Umbilical cord (tissue), 2 donors: ENCODE measurements around the gene IL6ST. TPM values are rescaled to one million over a fixed set of nuclear protein-coding genes. Genes with fewer than 3 reads are reported as not detected.
"Not testable (repeated sequence)": the region's sequence is repeated elsewhere in the genome, so short reads cannot be mapped to it uniquely, and the experiment has no call there.

ENCODE experiments used
- DNase-seq: peaks from one replicate; pipeline ENCODE4 v3.0.0-alpha.2; 2015; ENCODE audit warnings: low spot score
- total RNA-seq: library from RNA; depleted of rRNA; stranded (reverse); fragments of >200 nt; gene quantifications from one replicate; pipeline ENCODE4 v1.2.3, GENCODE V29; 2014; ENCODE audit warnings: low replicate concordance; ENCODE audit not compliant: insufficient read depth

The IL6ST gene
- total RNA-seq, 1 donor from 2014 or later = 225 TPM

DNA sequence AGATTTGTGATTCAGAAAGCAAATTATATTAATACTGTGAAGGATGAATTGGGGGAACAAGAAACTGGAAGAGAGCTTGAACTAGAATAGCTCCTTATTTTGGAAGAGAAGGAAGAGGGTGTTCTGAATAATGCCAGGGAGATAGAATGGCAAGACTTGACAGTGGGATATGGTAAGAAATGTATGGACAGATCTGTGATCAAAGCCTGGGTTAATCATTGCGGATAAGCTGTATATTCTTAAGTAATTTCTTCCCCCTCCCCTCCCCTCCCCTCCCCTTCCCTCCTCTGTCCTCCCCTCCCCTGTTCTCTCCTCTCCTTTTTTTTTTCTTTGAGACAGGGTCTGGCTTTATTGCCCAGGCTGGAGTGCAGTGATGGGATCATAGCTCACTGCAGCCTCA lies 10.1 kb upstream of the IL6ST start:
- DNase-seq = no peak

DNA sequence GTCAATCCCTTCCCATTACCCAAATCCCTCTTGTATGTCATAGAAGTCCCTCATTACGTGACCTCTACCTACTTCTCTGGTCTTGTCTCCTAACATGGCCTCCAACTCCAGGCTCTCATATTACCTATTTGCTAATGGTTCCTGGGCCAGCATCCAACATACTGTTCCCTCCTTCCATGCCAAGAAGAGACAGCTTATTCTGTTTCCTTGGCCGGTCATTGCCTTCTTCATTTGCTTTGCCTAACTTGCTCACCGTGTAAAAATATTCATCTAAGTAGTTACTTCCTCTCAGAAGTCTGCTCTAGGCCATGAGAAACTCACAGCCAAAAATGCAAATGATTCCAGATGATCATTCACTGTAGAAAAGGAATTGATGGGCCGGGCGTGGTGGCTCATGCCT lies 8.9 kb upstream of the IL6ST start:
- DNase-seq = no peak

DNA sequence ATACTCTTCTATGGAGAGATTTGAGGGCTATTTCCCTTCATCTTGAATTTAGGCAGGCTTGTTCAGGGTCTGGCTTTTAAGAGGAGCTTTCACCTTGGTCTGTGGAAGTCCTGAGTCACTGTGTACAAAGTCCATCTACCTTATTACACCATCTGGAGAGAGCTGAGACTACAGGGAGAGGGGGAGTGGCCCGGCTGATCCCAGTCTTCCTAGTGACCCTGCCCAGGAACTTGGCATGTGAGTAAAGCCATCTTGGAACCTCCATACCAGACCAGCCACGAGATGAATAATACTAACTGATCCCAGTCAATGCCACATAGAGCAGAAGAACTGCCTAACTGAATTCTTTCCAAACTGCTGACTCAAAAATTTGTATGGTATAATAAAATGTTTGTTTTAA lies 8.4 kb upstream of the IL6ST start:
- DNase-seq = peak; percentile 59

DNA sequence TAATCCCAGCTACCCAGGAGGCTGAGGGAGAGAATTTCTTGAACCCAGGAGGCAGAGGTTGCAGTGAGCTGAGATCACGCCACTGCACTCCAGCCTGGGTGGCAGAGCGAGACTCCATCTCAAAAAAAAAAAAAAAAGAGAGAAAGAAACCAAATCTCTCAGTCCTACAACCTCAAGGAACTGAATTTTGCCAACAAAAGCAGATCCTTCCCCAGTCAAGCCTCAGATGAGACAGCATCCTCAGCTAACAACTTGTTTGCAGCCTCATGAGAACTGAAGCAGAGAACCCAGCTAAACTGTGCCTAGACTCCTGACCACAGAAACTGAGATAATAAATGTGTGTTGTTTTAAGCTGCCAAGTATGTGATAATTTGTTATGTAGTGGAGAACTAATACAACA lies 7.5 kb upstream of the IL6ST start:
- DNase-seq = no peak

DNA sequence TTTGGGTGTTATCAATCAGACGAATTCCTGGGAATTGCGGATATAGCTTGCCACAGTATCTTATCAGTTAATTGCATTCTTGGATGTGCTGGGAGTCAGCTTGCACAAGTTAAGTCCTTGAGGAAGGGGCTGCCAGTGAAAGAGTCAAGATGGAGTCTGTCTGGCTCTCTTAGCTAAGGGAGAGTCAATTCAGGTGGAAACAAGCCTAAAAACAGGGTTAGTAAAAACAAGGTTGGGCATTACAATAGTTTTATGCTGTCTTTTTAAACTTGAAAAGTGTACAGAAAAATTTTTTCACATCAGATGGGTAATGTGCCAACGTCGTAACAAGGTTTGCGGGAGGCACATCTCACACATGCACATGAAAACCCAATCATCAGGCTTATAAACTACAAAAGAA lies 5.5 kb upstream of the IL6ST start:
- not testable (repeated sequence) for DNase-seq

DNA sequence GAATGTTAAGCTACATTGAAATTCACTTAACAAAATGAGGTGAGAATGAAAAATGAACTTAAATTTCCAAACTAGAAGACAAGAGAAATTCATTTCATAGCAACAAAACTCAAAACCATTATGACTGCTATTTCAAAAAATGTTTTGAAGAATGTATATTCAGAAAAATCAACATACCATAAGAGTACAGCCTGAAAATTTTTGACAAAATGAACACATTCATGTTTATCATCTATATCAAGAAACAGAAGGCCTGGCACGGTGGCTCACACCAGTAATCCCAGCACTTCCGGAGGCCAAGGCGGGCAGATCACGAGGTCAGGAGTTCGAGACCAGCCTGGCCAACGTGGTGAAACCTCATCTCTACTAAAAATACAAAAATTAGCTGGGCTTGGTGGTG lies 4.2 kb upstream of the IL6ST start:
- DNase-seq = no peak

DNA sequence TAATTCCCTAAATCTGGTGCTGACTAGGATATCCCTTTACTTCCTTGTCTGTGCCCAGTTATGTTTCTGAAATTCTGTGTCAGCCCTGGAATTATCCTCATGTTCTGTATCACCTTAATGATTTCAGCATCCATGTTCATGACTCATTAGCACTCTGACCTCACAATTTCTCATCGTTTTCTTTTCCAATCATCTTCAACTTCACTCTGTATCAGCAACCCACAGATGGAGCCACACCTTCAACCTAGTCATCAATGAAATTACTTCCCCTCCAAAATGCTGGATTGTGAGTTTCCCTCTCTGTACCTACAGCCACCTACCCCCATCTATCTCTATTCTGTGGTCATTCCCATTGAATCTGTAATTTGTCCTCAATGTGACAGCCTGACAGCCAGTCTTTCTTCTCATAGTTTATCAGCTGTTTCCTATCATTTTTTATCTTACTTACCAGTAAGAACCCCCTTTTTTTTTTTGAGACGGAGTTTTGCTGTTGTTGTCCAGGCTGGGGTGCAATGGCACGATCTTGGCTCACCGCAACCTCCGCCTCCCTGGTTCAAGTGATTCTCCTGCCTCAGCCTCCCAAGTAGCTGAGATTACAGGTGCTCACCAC lies 3.1 kb upstream of the IL6ST start:
- no peak for DNase-seq

DNA sequence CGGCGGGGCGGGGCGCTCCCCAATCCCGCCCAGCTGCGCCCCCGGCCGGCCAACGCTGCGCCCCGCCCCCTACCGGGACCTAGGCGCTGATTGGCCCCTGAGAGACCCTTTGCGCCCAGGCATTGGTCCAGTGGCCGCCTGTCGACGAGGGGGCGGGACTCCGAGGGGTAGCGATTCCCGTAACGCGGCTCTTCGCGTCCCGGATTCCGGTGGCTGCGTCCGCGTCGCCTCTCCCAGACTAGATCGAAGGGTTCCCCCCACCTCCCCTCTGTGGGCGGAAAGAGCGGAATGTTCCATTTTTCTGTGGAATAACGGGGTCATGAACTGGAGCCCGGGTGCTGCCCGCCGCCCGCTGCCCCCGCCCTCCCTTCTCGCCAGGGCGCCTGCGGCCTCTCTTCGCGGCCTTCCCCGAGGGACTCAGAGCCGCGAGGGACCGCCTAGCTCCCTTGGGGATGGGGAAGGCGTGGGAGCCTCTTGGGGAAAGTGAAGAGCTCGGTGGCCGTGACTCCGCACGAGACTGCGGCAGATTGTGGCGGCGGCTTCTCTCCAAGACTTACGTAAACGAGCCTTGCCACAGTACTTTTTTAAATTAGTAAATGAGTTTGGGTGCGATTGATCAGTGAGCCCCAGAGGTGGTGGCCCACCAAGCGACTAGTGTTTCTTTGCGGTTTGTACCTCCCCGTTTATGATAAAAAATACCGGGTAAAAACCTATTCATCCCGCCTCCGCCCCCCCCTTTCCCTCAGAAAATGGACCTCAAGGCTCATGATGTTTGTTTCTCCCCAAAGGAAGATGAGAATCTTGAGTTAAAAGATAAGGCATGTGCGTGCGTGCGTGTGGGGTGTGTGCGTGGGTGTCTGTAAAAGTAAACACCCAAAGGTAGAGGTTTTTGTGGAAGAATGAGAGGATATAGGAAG lies 493 bp upstream of the IL6ST start:
- DNase-seq = peak; percentile 98

DNA sequence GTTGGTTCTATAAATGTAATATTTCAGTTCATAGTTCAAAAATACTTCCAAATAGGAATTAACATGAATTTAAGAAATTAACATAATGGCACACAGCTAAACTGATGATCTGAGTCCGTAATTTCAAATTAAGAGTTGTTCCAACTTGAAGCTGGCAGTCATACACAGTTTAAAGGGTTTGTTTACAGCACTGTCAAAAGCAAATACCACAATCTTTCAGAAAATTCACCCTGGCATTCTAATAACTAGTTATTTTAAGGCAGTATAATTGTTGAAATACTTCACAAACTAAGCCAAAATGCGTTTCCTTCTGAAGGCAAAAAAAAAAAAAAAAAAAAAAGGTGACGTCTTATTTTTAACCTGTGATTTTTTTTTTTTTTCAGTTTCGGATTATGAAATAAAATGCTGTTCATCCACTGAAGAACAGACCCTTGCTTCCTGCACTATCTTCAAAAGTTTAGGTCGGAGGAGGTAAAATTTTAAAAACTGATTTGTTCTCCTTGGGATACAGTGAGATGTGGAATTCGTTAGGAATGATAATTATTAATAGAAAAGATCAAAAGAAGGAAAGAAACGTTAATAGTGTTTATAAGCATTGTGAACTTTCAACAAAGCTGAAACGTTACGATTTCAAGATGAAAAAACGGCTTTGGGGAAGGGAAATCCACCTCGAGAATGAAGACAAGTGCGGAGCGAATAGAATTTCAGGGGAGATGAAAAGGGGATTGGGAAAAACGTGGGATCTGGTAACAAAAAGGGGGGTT lies 850 bp downstream of the IL6ST start:
- DNase-seq = peak; percentile 46

DNA sequence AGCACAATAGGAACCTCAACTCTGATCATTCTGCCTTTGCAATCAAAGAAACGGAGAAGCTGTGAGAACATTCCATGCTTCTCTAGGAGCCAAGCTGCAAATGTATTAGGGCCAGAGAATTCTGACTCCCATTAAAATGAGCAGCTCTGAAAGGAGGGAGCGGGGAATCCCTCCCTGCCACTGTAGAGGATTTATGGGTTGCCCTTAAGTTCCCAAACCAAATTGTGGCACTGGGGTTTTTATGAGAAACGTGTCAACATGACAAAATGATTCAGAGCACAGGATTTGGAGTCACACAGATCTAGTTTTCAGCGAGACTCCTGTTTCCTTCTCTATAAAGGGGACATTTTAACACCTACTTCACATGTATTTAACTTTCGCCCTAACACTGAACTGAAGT lies 1.8 kb downstream of the IL6ST start:
- DNase-seq = peak; percentile 67

DNA sequence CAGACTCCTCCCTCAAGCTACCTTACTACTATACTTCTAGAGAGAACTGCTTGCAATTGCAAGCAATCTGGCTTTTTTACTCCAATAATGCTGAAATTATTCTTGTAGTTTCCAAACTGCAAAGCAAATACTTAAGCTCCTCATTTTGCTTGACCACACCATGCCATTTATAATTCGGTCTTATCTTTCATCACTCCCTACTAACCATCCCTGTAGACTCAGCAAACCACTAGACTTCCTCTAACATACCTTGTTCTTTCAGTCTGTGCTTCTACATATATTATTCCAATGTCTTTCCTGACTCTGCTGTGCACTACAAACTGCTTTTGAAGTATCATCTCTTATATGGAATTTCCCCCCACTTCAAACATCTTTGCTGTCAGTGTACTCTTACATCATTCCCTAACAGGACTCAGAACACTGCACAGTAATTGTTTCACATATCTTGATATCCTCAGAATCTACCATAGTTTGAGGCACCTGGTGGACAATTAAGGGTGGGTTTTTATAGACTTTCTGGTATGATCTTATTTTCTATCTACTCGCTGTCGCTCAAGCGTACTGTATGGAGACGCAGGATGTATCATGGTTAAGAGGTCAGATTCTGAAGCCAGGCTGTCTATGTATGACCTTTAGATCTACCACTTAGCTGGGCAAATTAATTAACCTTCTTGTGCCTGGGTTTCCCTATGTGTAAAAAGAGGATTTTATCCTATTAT lies 2.8 kb downstream of the IL6ST start:
- peak; percentile 49 for DNase-seq

DNA sequence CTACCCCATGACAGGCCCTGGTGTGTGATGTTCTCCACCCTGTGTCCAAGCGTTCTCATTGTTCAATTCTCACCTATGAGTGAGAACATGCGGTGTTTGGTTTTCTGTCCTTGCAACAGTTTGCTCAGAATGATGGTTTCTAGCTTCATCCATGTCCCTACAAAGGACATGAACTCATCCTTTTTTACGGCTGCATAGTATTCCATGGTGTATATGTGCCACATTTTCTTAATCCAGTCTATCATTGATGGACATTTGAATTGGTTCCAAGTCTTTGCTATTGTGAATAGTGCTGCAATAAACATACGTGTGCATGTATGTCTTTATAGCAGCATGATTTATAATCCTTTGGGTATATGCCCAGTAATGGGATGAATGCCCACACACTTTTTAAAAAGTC lies 3.9 kb downstream of the IL6ST start:
- not testable (repeated sequence) for DNase-seq

DNA sequence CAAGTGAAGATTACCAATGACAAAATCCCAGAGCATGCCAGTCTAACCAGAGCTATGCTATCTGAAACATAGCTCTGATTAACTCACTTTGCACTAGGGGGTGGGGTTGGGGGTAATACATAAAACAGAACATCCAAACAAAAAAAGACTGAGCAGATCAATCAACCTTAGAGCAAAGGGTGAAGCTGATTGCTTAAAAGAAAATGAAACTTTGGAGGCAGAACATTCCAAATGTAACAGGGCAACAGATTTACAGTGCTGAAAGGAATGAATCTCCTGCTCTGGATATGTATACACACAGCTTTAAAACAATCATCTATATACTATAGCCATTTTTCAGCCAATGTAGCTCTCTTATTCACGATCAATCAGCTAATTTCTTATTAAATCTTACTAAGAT lies 4.9 kb downstream of the IL6ST start:
- DNase-seq = peak; percentile 19

DNA sequence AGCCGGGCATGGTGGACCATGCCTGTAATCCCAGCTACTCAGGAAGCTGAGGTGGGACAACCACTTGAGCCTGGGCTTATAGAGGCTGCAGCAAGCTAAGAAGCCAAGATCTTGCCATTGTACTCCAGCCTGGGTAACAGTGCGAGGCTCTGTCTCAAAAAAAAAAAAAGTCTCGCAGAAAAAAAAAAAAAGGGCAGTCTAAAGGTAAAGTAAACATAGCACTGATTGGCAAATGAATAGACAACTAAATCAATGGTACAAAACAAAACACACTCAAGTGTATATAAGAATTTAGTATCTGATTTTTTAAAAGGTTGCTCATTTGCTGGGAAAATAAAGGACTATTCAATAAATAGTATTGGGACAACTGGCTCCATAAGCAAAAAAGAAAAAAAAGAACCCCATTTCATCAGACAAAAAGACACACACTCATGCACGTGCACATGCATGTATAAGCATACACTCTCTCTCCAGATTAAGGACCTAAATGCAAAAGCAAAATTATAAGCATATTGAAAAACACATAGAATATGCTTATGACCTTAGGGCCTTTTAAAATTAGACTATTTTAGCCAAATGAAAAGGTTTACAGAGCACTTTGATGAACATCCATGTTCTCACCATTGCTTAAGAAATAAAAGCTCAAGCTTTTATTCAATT lies 5.7 kb downstream of the IL6ST start:
- no peak for DNase-seq

DNA sequence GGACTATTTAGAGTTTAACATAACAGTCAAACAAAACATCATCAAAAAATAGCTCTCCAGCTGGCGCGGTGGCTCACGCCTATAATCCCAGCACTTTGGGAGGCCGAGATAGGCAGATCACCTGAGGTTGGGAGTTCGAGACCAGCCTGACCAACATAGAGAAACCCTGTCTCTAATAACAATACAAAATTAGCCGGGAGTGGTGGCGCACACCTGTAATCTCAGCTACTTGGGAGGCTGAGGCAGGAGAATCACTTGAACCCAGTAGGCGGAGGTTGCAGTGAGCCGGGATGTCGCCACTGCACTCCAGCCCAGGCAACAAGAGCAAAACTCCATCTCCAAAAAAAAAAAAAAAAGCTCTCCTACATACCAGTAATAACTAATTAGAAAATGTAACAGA lies 6.3 kb downstream of the IL6ST start:
- not testable (repeated sequence) for DNase-seq

DNA sequence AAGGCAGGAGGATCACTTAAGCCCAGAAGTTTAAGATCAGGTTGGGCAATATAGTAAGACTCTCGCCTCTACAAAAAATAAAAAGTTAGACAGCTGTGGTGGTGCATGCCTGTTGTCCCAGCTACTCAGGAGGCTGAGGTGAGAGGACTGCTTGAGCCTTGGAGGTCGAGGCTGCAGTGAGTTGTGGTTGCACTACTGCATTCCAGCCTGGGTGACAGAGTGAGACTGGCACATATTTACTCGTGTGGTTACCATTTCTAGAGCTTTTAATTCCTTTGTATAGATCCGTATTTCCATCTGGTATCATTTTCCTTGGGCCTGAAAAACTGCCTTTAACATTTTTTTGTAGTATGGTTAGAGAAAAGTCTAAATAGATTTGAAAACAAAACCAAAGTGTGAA lies 7.8 kb downstream of the IL6ST start:
- no peak for DNase-seq

DNA sequence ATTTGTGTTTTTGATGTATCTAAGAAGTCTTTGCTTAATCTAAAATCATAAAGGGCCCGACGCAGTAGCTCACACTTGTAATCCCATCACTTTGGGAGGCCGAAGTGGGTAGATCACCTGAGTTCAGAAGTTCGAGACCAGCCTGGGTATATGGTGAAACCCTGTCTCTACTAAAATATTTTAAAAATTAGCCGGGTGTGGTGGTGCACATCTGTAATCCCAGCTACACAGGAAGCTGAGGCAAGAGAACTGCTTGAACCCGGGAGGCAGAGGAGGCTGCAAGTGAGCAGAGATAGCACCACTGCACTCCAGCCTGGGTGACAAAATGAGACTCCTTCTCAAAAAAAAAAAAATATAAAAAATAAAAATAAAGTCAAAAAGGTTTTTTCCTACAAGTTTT lies 9.6 kb downstream of the IL6ST start:
- DNase-seq = no peak

DNA sequence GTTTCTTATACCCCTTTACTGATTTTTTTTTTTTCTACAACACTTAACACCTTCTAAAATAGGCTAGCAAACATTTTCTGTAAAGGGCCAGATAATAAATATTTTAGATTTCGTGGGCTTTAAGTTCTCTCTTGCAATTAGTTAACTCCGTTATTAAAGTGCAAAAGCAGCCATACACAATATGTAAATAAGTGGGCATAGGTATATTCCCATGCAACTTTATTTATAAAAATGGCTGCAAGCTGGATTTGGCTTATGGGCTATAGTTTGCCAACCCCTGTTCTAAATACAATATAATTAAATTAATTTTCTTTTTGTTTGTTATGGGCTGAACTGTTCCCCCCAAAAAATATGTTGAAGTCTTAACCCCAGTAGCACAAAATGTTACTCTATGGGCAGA lies 10.8 kb downstream of the IL6ST start:
- DNase-seq = no peak

DNA sequence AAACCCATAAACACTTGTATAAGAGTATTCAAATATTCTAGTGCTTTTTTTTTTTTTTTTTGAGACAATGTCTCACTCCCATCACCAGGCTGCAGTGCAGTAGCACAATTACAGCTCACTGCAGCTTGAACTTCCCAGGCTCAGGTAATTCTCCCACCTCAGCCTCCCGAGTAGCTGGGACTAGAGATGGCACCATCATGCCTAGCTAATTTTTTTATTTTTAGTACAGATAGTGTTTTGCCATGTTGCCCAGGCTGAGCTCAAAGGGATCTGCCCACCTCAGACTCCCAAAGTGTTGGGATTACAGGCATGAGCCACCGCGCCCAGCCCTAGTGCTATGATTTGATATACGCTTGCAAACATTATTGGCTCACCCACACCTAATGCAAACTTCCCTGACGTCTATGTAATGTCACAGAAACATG lies 11.8 kb downstream of the IL6ST start:
- peak; percentile 46 for DNase-seq

DNA sequence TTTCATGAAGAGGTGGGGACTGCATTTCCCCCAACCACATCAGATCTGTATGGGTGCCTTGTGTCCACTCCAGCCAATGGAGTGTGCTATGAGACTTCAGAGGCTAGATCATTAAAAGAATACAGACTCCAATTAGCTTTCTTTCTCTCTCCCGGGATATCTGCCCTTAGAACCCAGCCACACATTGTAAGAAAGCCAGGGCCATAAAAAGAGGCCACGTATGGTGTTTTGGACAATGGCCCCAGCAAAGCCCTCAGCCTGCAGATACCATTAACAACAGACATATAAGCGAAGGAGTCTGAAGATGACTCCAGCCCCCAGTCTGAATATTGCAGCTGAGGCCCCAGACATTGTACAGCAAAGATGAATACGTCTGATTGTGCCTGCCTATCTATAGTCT lies 21.5 kb downstream of the IL6ST start:
- DNase-seq = peak; percentile 4

DNA sequence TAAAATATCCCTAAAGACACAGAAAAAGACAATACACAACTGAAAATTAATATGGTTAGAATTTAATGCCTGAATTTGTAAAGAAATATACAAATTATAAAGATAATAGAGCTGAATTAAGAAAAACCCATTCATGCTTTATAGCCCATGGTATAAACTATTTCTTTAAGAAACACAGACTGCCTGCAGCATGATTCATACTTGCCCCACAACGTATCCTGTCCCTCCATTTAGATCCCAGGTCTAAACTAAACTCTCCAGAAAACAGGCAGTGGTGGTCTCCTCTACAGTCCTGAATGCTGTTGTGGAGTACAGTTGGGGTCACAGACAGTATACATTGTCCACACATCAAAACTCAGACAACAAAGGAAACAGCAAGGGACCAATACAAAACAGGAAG lies 24.8 kb downstream of the IL6ST start:
- DNase-seq = no peak
